ENCODE measurements around the gene SOS2.
A peak's percentile ranks its signal among the peaks of the same experiment; 100 is the strongest.

SOS2 gene

DNA sequence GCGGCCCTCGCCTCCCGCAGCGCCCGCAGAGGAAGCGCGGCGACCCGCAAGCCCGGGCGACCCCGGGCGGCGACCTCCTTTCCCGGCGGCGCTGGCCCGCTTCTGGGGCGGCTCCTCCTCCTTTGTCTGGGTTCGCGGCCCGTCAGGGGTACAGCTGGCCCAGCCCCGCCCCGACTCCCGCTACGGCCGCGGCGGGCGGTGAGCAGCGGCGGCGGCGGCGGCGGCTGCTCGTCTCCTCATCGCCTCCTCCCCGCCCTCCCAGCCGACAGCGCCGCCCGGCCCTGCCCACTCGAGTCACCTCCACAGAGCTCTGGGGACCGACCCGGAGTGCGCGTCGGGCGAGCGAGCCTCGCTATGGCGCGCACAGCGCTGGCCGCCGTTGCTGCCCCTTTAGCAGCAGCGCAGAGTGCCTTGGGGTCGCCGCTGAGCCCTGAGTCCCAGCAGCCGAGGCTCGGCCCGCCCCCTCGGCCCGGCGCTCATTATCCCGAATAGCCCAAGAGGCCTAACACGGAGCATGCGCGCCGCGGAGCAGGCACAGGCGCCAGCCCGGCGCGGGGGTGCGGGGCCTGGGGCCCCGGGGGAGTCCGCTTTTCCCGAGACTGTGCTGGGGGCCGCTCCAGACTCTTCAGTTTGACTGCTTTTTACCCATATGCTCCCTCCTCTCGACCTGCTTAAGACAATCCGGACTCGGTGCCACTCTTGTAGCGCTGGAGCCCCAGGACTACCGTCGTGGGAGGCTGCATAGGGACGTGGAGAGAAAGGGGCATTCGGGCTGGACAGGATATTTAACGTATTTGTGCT lies at the start of gene SOS2:
Gene SOS2, minus strand, starts transcription at position 104 of the 801 bp plus-strand sequence. CDS start 295 bp downstream, outside the sequence.
- DNase-seq (ENCODE audit: low read depth in 3 of 3) = peak; percentile 63 to 65 (median 63)

DNA sequence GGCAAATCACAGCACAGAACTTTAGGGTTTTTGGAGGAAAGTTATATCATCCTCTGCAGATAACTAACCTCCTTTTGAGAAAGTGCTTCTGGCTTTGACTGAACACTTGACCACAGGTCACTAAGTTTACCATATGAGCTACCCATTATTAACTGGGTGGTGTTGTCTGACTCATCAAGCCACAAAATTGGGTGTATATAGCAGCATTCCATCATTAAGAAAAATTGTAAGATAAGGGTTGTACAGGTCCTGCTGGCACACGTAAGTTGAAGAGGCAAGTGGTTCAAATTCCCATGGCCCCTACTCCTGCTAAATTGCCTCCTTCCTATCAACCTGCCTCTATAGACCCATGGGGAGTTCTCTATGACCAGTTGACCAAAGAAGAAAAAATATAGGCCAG lies 41.1 kb upstream of the SOS2 start:
- DNase-seq (ENCODE audit: low read depth in 3 of 3) = no peak

DNA sequence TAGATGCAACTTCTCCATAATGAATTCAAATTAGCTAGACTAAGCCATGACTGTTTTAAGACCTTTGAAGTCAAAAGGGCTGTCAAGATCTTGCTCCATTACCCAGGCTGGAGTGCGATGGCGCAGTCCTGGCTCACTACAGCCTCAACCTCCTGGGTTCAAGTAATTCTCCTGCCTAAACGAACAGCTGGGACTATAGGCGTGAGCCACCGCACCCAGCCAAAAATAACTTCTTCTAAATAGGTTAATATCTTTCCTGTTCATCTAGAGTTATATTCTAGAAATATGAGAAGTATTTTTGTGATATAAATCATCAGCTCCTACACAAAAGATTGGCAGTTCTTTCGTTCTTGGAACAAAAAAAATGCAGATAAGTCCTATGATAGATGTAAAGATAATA lies 39.6 kb upstream of the SOS2 start:
- no peak for DNase-seq (ENCODE audit: low read depth in 3 of 3)

DNA sequence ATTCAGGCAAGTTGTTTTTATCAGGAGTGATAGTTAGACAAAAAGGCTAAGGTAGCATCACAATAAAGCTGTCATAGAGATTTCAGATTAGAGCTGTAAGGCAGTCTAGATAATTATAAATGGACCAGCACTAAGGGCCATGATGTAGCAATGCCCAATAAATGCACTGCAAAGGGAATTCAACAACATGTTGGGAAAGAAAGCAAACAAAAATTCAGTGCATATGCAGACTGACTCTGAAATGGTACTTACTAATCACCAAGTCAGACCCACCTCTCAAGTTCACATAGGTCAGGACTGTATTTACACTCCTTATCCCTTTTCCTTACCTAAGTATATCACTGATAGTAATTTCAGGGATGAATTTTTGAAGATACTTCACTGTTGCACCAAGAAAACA lies 33.7 kb upstream of the SOS2 start:
- no peak for DNase-seq (ENCODE audit: low read depth in 3 of 3)

DNA sequence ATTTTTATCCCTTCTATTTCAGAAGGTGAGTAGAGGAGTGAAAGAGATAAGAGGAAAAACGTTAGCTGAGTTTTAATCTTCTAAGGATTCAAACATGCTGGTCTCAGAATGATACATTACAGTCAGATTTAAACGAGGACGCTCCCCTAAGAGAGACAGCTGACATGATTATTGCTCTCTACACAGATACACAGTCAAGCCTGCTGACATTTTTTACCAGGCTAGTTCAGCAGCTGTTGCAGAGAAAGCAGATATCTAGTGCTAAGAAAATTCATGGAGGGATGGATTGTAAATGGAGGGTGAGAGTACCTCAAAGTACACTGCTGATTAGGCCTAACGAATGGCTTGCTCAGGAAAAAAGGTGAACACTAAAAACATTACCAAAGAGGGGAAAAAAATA lies 31.9 kb upstream of the SOS2 start:
- no peak for DNase-seq (ENCODE audit: low read depth in 3 of 3)

DNA sequence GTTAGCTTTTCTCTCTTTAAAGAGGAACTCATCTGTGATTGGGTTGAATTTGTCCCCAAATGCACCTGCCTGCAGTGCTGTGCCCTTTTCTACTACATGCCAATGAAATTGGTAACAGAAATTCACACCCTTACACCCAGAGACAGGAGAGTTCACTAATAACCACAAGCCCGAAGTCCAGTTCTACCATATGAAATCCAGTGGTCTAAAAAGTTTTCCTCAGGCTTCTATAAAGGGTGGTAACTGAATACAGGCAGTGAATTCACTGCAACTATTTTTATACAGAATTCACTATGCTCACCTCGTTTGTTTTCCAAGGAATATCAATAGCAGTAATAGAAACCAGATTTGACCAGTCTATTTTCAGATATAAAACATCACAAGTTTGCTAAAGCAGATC lies 31.5 kb upstream of the SOS2 start:
- no peak for DNase-seq (ENCODE audit: low read depth in 3 of 3)

DNA sequence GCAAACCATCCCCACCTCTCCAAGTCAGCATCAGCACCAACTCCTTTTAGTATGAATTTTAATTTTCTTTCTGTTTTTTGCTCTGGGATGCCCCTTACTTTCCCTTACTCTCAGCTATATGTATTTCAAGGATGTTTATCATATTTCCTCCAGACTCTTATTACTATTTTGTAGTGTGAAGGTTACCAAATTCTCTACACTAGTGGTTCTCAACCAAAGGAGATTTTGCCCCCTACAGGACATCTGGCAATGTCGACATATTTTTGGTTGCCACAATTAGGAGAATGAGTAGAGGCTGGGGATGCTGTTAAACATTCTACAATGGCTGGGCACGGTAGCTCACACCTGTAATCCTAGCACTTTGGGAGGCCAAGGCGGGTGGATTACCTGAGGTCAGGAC lies 29.1 kb upstream of the SOS2 start:
- no peak for DNase-seq (ENCODE audit: low read depth in 3 of 3)

DNA sequence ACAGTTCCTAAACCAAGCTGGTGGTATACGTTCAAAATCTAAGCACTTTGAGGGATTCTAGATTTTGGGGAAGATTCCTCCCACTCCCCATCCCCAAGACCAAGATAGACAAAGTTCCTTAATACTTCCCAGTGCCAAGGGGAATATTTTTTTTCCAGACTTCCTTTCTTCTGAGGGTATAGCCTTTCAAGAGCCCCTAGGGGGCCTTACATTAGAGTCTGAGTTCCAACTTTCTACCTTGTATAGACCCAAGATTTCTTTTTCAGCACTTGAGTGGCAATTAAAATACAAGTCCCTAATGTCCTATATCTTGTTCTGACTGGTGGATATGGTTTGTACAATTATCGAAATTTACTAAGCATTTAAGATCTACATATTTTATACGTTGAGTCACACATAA lies 28.7 kb upstream of the SOS2 start:
- no peak for DNase-seq (ENCODE audit: low read depth in 3 of 3)

DNA sequence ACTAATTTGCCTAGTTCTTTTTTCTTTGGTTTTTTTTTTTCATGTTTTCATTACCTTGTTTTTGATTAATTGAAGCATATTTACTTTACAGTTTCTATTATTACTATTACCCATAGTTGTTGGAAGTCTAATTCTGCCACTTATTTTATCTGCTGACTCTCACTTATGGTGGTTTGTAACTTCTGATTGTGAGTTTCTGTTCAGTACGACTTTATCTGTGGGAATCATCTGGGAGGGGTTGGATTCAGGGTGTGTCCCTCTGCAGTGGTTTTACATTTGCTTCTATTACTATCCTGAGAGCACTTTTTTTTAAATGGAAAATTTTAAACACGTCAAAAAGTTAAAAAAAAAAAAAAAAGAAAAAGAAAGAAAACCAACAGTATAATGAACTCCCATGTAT lies 26.4 kb upstream of the SOS2 start:
- no peak for DNase-seq (ENCODE audit: low read depth in 3 of 3)

DNA sequence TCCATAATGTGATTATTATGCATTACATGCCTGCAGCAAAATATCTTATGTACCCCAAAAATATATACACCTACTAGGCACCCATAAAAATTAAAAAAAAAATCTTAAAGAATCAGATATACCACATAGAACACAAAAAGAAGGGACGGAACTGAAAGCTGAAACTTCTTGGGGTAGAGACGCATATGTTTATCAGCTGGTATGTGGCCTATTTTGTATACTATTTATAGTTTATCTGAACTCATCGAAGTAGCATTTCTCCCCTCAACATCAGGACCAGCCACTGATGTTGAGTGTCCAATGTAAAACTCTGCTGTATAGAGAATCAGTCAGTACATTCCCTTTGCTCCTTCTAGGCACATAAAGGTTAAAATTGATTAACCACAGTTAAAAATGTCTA lies 22.9 kb upstream of the SOS2 start:
- DNase-seq (ENCODE audit: low read depth in 3 of 3) = no peak

DNA sequence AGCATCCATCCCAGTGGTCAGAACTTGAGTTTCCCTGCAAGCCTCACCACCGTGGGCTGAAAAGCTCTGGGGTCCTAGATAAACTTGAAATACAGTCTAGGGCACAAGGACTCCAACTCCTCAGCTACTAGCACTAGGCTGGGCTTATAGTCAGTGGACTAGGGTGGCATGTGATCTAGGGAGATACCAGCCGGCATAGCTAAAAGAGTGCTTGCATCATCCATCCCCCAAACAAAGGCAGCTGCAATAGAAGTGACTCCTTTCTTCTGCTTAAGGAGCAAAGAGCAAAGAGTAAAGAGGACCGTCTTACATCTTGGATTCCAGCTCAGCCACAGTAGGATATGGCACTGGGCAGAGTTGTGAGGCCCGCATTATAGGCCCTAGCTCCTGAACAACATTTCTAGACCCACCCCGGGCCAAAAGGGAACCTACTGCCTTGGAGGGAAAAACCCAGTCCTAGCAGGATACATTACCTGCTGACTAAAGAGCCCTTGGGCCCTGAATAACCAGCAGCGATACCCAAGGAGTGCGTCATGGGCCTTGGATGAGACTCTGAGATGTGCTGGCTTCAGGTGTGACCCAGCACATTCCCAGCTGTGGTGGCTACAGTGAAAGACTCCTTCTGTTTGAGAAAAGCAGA lies 17.9 kb upstream of the SOS2 start:
- DNase-seq (ENCODE audit: low read depth in 3 of 3) = no peak

DNA sequence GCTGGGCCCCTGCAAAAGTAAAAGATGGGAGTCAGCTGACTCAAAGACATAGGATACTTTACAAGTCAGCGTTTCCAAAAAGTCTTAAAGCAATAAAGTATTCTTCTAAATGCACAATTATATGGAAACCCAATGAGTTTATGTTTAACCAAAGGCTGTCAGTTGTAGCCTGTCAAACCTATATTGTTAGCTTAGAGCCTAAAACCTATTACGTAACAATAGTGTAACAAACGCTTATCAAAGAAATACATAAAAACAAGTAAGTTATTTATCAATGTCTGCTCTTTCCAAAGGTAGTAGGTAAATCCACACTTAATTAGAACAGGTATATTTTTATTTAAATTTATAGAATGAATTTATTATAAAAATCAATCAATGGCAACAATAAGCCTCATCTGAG lies 15.9 kb upstream of the SOS2 start:
- DNase-seq (ENCODE audit: low read depth in 3 of 3) = no peak

DNA sequence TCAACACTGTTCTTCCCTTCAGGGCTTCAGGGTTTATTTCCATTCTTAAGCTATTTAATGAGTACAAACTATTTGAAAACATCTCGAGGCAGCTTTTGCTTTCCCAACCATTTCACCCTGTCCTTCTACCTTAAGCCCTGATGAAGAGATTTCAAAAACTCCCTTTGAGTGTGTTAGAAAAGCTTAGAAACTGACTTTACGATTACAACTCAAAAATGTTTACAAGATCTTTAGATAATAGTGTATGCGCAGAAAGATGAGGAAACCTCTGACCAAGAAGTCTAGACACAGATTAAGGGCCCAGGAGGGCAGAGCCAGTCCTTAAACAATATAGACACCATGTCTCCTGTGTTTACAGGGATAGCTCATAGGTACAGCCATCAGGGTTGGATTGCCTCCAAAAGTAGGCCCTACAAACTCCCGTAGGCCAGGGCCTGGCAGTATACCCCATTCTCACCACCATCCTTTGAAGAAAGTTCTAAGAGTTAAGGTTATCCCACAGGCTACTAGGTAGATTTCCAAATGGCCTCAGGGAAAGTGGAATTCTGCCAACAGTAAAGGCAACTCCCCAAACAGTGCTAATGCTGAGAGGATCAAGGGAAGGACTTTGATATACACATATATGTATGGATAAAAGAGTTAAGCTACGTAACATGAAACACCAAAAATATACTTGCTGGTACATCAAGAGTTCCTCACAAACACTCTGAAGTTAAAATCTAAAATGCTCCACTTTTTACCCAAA lies 11.4 kb upstream of the SOS2 start:
- DNase-seq (ENCODE audit: low read depth in 3 of 3) = no peak

DNA sequence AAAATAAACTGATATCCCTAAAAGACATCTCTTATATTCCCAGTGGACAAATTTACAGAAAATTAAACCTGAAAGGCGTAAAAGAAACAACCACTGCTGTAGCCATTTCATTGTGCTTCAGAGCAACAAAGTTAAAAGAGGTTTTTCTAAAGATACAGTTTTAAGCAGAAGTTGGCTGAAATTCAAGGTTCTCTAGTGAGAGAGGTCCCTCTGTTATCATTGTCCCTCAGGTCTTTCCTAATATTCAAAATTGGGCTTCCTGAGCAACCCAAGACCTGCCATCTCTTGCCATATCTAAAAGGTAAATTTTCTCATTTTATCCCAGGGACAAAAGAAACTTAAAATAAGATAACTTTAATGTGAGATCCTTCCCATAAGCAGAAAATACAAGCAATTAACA lies 10.7 kb upstream of the SOS2 start:
- no peak for DNase-seq (ENCODE audit: low read depth in 3 of 3)

DNA sequence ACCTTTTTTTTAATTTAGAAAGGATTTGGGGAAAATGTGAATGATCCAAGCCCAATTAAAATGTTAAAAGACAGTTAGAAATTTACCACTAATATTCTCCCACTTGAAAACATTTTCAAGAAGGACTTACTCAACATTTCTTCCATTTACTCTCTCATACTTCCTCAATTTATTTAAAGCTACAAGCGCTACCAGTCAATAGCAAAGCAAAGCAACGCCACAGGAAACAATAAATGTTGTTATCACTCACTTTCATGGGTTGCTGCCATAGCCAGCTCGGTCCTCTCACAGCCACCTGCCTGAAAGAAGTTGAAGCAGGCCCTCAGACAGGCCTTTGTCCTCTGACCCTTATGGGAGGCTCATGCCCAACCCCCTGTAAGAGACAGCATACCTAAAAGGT lies 6.0 kb upstream of the SOS2 start:
- no peak for DNase-seq (ENCODE audit: low read depth in 3 of 3)

DNA sequence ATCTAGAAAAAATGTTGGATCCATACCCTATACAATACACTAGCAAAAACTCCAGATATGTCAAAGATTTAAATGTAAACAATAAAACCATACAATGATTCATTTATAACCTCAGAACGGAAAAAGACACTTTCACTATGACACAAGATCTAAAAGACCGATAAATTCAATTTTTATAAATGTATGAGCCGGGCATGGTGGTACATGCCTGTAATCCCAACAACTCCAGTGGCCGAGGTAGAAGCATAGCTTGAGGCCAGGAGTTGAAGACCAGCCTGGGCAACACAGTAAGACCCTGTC lies 2.5 kb upstream of the SOS2 start:
- DNase-seq (ENCODE audit: low read depth in 3 of 3) = no peak

DNA sequence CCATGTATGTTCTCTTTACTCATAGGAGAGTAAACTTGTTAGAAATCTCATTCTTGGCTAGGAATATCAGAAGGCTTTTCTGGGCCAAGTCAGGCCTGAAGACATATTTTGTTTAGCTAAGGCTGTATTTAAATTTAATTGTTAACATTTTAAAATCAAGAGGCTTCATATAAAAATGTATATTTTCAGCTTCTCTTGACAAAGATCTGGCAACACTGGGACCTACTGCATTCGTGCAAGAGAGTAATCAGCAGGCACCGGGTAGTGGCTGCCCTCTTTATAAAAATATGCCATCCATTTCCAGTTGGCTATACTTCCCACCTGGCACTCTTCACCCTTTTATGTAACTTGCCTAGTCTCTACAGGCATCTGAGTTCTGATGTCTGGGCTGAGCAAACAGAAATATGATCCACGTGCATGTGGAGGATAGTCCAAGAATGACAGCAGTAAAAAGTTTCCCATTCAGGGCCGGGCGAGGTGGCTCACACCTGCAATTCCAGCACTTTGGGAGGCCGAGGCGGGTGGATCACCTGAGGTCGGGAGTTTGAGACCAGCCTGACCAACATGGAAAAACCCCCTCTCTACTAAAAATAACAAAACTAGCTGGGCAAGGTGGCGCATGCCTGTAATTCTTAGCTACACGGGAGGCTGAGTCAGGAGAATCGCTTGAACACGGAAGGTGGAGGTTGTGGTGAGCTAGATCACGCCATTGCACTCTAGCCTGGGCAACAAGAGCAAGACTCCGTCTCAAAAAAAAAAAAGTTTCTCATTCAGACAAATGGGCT lies 2.0 kb upstream of the SOS2 start:
- DNase-seq (ENCODE audit: low read depth in 3 of 3) = no peak

DNA sequence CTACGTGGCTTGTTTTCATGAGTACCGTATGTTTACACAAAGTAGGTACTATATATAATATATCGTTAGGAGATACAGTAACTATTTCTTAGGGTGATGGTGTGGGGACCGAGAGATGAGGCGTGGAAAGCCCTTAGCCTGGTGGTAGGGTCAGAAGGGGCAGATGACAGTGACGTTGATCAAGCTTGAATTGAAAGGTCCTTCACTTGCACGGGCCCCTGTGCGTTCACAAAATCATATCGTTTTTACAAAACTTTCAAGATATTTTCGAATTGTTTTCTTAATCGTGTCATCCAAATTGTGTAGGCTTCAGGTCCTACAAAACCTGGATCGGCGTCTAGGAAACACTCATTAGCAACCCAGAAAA lies 881 bp upstream of the SOS2 start:
- no peak for DNase-seq (ENCODE audit: low read depth in 3 of 3)

DNA sequence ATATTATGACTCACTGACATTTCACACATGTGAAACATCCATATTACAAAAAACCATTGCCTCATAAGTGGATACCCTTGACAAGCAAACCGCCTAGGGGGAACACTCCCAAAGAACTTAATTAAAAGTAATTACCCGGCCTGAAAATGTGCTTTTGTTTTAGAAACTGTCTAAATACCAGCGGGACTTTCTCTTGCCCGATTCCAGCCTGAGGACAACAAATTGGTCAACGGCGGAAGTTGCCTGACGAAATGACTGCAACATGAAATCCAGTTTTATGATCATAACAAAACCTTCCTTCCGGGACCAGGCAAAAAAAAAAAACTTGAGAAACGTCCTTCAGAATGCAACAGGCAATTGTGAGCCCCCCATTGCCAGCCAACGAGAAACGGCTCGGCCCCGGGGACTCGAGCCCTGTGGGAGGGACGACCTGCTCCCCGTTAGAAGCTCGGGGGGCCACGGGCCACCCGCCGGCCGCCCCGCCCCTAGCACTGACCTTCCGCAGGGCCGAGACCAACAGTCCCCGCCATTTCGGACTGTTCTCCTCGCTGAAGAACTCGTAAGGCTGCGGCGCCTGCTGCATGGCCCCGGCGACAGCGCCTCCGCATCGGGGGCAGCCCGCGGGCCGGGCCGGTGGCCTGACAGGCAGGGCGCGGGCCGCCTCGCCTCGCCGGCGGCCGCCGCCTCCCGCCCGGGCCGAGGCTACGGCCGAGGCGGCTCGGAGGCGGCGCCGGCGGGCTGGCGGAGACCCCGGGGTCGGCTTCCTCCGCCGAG lies 490 bp downstream of the SOS2 start:
- no peak for DNase-seq (ENCODE audit: low read depth in 3 of 3)

DNA sequence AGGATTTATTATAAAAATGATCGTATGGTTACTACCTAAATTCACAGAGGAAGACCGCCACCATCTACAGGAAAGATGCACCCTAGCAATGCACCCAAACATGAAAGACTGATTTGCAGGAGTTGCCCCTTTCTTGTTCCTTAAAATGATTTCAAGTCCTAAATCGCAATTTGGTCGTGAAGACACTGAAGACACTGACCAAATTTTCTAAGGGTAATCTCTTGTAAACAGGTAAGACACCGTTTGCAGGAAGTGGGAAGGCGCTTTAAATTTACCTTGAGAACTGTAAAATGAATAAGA lies 1.0 kb downstream of the SOS2 start:
- DNase-seq (ENCODE audit: low read depth in 3 of 3) = no peak

DNA sequence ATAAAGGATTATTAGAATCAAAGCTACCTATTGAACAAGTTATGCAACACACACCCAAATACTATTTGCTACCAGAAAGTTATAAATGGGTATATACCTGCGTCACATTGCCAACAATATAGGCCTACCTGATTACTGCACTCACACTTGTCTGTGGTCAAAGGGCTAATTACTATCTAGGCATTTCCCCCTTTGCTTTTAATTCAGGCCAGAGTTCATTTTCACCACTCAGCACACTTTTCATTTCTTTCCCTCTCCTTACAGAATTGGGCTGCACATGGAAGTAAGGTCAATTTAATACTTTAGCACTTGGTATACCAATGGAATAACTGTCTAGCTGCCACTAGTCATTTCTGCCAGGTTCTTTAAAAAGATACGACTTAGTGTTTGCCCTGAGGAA lies 1.7 kb downstream of the SOS2 start:
- DNase-seq (ENCODE audit: low read depth in 3 of 3) = no peak

DNA sequence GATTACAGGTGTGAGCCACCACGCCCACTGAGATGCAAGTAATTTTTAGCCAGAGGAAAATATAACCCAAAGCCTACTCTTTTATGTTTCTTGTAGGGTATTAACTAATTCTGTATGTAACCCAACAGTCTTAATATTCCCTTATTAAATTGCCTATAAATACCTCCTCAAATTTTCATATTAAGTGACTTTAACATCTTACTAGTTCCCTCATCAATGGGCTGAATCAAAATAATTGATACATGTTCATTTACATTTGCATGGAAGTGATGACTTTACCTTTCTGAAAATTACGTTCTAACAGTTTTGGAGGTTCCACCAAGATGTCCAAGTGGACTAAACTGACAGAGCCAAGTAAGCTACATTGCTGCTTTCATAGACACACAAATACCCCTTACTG lies 3.1 kb downstream of the SOS2 start:
- DNase-seq (ENCODE audit: low read depth in 3 of 3) = no peak
